Endothelial cell (in vitro differentiated cells): ENCODE results near the gene AP1B1. TPM values are rescaled to one million over a fixed set of nuclear protein-coding genes. Genes with fewer than 3 reads are reported as not detected.

ENCODE experiments used
- DNase-seq: peaks from one replicate; pipeline ENCODE4 v3.0.0; 2021; ENCODE audit warnings: low spot score
- H3K27ac Mint-ChIP-seq: one replicate; pipeline ENCODE4 v1.8.0; 2021; ENCODE audit warnings: mixed read lengths, inconsistent platforms; ENCODE audit not compliant: unreplicated experiment
- H3K27me3 Mint-ChIP-seq: one replicate; pipeline ENCODE4 v1.8.0; 2021; ENCODE audit warnings: mild to moderate bottlenecking, moderate library complexity, mixed read lengths, inconsistent platforms; ENCODE audit not compliant: unreplicated experiment
- H3K36me3 Mint-ChIP-seq: one replicate; pipeline ENCODE4 v1.8.0; 2021; ENCODE audit warnings: mild to moderate bottlenecking, low read depth, mixed read lengths, inconsistent platforms; ENCODE audit not compliant: unreplicated experiment
- H3K4me1 Mint-ChIP-seq: one replicate; pipeline ENCODE4 v1.8.0; 2021; ENCODE audit warnings: mild to moderate bottlenecking, mixed read lengths, inconsistent platforms; ENCODE audit not compliant: unreplicated experiment
- H3K4me3 Mint-ChIP-seq: one replicate; pipeline ENCODE4 v1.8.0; 2021; ENCODE audit warnings: mild to moderate bottlenecking, mixed read lengths, inconsistent platforms; ENCODE audit not compliant: unreplicated experiment
- H3K9me3 Mint-ChIP-seq: one replicate; pipeline ENCODE4 v1.8.0; 2021; ENCODE audit warnings: mixed read lengths, inconsistent platforms; ENCODE audit not compliant: unreplicated experiment
- total RNA-seq: library from RNA; stranded (reverse); fragmentation: NEBNext Ultra II Directional; extraction: Animal tissue kit (Norgen Biotek cat#: 25700); gene quantifications from one replicate; pipeline ENCODE4 v1.2.1, GENCODE V29; 2021; ENCODE audit not compliant: unreplicated experiment
- TF ChIP-seq, protein P1 (sequence below): fragments of 200-600 bp; sonication (generic); IDR thresholded peaks from one replicate; pipeline ENCODE4 v1.5.0; 2021; ENCODE audit warnings: antibody characterized with exemption; ENCODE audit not compliant: unreplicated experiment

AP1B1 gene
- total RNA-seq, 1 donor from 2014 or later, result 316 TPM

DNA sequence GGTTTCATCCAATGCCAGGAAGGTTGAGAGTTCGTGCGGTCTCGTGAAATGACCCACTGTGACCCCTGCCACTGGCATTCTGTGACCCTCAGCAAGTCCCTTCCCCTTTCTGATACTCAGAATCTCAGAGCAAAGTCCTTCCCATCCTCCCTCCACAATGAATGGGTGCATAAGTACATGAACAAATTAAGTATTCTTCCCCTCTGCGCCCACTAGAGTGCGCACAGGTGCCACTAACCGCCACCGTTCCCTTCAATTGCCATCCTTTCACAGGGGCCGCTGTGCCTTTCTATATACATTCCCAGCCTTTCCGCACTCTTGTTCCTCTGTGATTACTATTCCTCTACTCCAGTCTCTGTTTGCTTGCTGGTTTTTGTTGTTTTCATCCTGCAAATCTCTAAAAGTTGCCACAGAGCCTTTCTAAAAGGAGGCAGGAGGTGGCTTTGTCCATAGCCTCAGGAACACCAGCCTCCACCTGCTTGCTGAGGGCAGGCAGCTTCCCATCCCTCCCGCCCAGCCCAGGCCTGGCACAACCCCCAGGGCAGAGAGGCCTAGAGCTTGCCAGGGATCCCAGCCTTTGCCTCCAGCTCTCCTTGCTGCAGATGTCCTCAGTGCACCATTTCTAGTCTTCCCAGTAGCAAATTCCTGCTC is 6.7 kb upstream of the AP1B1 start:
- peak; percentile 75 for DNase-seq
- no peaks in the 10 kb centered on the region for H3K9me3 Mint-ChIP-seq
- H3K36me3 Mint-ChIP-seq, result no peaks in the 10 kb centered on the region
- peaks cover 35% of the 10 kb centered on the region for H3K4me1 Mint-ChIP-seq
- TF ChIP-seq, protein P1, sequence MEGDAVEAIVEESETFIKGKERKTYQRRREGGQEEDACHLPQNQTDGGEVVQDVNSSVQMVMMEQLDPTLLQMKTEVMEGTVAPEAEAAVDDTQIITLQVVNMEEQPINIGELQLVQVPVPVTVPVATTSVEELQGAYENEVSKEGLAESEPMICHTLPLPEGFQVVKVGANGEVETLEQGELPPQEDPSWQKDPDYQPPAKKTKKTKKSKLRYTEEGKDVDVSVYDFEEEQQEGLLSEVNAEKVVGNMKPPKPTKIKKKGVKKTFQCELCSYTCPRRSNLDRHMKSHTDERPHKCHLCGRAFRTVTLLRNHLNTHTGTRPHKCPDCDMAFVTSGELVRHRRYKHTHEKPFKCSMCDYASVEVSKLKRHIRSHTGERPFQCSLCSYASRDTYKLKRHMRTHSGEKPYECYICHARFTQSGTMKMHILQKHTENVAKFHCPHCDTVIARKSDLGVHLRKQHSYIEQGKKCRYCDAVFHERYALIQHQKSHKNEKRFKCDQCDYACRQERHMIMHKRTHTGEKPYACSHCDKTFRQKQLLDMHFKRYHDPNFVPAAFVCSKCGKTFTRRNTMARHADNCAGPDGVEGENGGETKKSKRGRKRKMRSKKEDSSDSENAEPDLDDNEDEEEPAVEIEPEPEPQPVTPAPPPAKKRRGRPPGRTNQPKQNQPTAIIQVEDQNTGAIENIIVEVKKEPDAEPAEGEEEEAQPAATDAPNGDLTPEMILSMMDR, result peak; percentile 27
- H3K4me3 Mint-ChIP-seq, result no peak overlapping the region
- no peak overlapping the region for H3K27ac Mint-ChIP-seq
- no peaks in the 10 kb centered on the region for H3K27me3 Mint-ChIP-seq

DNA sequence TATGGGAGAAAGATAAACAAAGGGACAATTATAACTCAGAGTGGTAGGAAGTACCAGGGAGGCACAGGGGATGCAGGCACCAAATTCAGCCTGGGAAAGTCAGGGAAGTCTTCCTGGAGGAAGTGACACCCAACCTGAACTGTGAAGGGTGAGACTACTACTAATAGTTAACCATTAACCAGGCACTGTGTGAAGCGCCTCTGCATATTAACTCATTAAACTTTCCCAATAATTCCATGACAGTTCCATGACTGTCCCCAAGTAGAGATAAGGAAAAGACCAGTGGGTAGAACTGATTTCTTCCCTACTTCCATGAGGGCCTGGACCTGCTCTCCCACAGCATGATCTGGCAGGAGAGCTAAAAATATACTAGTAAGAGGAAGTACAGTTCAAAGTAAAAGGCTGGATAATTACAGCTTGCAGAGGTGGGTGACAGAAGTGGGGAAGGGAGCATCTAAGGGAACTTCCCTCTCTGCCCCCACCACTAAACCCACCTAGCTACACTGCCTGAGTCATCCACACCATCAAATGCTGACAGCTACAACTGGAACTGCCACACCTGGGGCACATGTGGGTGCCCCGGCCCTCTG is 4.7 kb upstream of the AP1B1 start:
- H3K4me3 Mint-ChIP-seq, result no peak overlapping the region
- H3K36me3 Mint-ChIP-seq, result no peaks in the 10 kb centered on the region
- H3K27ac Mint-ChIP-seq, result no peak overlapping the region
- peaks cover 33% of the 10 kb centered on the region for H3K4me1 Mint-ChIP-seq
- peaks cover 2% of the 10 kb centered on the region for H3K27me3 Mint-ChIP-seq
- TF ChIP-seq, protein P1, result no peak
- no peak for DNase-seq
- H3K9me3 Mint-ChIP-seq, result no peaks in the 10 kb centered on the region

DNA sequence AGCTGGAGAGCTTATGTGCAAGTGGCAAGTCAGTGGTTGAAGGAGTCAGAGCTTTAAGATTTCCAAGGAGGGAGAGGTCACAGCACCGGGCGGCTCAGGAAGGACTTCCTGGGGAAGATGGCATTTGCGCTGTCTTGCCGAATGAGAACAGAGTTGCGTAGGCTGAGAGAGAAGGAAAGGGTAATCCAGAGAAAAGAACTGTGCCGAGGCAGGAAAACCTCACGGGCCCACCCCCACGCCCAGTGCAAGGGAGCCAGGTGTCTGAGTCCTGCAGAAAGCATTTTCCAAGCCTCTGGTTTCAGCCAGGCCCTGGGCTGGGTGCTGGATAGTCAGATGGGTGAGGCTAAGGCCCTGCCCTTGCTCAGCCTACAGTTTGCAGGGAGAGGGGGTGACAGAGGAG is 3.2 kb upstream of the AP1B1 start:
- no peaks in the 10 kb centered on the region for H3K9me3 Mint-ChIP-seq
- H3K27me3 Mint-ChIP-seq, result peaks cover 2% of the 10 kb centered on the region
- TF ChIP-seq, protein P1, result no peak
- H3K4me3 Mint-ChIP-seq, result no peak overlapping the region
- no peak for DNase-seq
- H3K4me1 Mint-ChIP-seq, result peaks cover 45% of the 10 kb centered on the region
- H3K36me3 Mint-ChIP-seq, result peaks cover 7% of the 10 kb centered on the region
- no peak overlapping the region for H3K27ac Mint-ChIP-seq

DNA sequence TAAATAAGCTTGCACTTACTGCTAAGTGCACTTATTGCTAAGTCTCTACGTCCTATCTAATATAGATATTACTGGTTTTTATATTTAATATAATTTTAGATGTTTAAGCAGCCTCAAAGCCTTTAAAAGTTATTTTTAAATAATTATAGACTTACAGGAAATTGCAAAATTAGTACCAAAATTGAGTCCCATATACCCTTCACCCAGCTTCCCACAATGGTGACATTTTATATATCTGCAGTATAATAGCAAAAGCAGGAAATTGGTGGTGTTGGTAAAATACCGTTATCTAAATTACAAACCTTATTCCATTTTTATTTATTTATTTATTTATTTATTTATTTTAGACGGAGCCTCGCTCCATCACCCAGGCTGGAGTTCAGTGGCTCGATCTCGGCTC is 1.9 kb upstream of the AP1B1 start:
- H3K4me3 Mint-ChIP-seq, result no peak overlapping the region
- DNase-seq, result no peak
- peaks cover 53% of the 10 kb centered on the region for H3K4me1 Mint-ChIP-seq
- TF ChIP-seq, protein P1, result no peak
- peaks cover 2% of the 10 kb centered on the region for H3K27me3 Mint-ChIP-seq
- no peaks in the 10 kb centered on the region for H3K9me3 Mint-ChIP-seq
- H3K36me3 Mint-ChIP-seq, result peaks cover 12% of the 10 kb centered on the region
- no peak overlapping the region for H3K27ac Mint-ChIP-seq

DNA sequence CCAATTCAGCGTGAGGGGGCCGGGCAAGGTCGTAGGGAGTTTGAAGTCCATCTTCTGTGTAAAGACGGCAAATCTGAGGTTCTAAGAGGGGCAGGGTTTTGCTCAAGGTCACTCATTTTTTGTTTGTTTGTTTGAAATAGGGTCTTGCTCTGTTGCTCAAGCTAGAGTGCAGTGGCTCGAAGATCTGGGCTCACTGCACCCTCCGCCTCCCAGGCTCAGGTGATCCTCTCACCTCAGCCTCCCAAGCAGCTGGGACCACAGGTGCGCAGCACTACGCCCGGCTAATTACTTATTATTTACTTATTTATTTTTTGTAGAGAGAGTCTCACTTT is 355 bp upstream of the AP1B1 start:
- H3K4me1 Mint-ChIP-seq, result peaks cover 59% of the 10 kb centered on the region
- H3K4me3 Mint-ChIP-seq, result peak overlapping the region; percentile 94
- no peaks in the 10 kb centered on the region for H3K9me3 Mint-ChIP-seq
- H3K27ac Mint-ChIP-seq, result peak overlapping the region; percentile 30
- H3K36me3 Mint-ChIP-seq, result peaks cover 22% of the 10 kb centered on the region
- peaks cover 2% of the 10 kb centered on the region for H3K27me3 Mint-ChIP-seq
- TF ChIP-seq, protein P1, result no peak
- no peak for DNase-seq
